Renal cortical epithelial cell (primary cell): ENCODE data around the gene BCAP31. TPM values are rescaled to one million over a fixed set of nuclear protein-coding genes. Genes with fewer than 3 reads are reported as not detected.

ENCODE experiments used
- DNase-seq: peaks from one replicate; pipeline ENCODE4 v3.0.0-alpha.2; 2011; ENCODE audit warnings: low read depth
- total RNA-seq: library from RNA; depleted of rRNA; stranded (reverse); fragments of >200 nt; gene quantifications from 2 replicates; pipeline ENCODE4 v1.2.3, GENCODE V29; 2014

Gene BCAP31
- total RNA-seq, 1 donor from 2014 or later, result 233 TPM

DNA sequence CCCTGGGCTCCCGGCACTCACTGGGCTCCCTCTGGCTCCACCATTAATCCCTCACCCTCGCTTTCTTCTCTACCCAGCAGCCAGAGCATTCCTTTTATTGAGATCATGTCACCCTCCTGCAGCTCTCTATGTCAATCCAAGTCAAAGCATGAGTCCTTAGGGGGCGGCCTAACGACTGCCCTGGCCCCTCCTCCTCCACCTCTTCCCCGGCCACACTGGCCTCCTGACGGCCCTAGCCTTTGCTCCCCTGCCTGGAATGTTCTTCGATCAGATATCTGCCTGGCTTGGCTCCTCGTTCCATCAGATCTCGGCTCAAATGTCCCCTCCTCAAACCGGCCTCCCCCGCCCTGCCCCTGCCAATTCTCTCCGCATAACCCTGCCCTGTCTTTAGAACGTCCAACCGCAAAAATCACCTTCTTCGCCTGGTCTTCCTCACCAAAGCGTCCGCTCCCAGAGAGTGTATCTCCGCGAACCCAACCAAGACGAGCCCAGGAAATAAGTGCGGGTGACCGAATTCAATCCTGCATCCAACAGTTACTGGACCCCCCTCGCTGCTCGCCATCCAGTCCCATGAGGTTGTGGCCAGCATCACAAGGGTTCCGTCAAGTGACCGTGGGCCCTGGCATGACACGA is 49.9 kb downstream of the BCAP31 start:
- no peak for DNase-seq

- no peak for DNase-seq
Observed at GRCh38 chrX:153673428-153674218, 50.6 kb downstream of the BCAP31 start, which contains the start of gene PNCK. Gene PNCK, minus strand, starts transcription at chrX:153673813. Its CDS starts 737 bp downstream, at chrX:153673076.

GRCh38 chrX:153672531-153673427 is 51.4 kb downstream of the BCAP31 start:
- no peak for DNase-seq

DNA sequence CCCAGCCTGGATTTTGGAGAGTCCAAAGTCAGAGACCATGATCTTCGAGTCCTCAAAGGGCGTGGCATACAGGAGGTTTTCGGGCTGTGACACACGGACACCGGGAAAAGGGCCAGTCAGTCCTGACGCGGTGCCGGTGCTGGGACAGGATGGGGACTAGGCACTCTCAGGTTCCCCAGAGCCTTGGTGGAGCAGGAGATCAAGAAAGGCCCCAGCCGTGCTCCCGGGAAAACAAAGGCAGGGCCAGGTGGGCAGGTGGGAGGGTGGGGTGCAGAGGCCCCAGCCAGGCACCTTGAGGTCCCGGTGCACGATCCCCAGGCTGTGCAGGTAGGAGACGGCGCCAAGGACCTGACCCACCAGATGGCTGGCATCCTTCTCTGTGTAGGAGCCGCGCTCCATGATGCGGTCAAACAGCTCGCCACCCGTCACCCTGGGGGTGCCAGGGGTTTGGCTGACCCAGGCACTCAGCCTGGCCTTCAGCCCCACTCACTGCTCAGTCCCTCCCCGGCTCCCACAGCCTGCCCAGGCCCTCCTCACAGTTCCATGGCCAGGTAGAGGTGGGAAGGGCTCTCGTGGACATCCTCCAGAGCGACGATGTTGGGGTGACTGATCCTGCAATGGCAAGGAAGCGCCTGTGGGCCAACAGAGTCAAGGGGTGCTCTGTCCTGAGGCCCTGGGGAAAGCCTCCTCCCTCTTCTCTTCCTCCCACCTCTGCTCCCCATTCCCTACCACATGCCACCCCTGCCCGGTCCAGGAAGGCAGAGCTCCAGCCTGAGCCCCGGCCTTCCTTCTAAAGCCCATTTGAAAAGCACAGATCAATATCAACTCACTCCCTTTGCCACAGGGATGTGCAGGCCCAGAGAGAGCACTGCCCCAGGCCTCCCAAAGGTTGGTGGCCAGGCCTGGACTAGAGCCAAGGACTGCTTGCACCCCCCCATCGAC is 52.3 kb downstream of the BCAP31 start:
- no peak for DNase-seq

GRCh38 chrX:153670748-153671588 is 53.2 kb downstream of the BCAP31 start:
- DNase-seq, result no peak

- no peak for DNase-seq
Observed at GRCh38 chrX:153669901-153670731, 54.1 kb downstream of the BCAP31 start.

DNA sequence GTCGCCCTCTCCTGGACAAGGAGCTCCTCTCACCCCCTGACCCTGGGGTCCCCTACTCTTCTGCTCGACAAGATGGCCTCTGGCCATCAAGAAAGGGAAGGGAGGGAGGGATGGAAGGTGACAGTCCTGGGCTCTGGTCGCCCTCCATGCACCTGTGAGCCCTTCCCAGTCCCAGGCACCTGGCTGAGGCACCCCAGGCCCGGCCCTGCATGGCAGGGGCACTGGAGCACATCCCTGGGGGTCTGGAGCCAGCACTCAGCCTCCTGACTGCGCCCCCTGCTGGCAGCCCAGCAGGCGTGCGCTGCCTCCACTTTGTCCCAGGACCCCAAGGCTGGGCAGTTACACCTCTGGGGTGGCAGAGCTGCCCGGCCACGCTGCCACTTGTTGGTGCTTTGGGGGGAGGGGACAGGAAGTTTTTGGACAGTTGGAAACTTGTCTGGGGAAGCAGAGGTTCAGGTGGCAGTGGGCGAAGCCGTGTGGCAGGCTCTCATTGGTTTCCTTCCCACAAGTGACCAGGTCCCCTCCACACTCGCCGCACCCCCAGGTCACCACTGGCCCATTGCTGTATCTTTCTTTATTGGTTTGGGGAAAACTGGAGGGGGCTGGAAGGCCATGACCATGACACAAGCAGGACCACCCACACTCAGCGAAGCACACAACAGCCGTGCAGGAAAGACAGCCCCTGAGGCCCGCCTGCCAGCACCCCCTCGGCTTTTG is 54.9 kb downstream of the BCAP31 start:
- DNase-seq, result no peak

GRCh38 chrX:153668423-153669173 is 55.6 kb downstream of the BCAP31 start:
- DNase-seq, result no peak

DNA sequence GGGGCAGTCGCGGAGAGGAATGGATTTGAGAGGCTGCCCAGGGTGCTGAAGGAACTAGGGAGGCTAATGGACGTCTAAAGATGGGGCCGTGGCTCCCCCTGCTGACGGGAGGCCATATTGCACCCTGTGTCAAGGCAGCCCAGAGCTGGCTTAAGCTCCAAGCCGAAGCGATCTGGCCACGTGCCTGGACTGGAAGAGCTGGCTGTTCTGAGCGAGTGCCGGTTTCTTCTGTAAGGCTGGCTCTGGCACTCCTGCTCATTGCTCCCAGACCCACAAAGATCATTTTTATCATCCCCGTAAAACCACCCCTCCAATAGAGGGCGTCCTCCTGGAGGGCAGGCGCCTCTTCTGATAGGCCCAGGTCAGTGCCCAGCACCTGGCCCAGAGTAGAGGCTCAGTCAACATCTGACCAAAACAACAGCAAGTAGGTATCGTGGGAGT is 56.2 kb downstream of the BCAP31 start:
- peak; percentile 47 for DNase-seq

- DNase-seq, result no peak
Observed at GRCh38 chrX:153667281-153667955, 56.8 kb downstream of the BCAP31 start.

- DNase-seq, result no peak
Observed at GRCh38 chrX:153665726-153666306, 58.4 kb downstream of the BCAP31 start.

- DNase-seq, result no peak
Observed at GRCh38 chrX:153662266-153662665, 61.9 kb downstream of the BCAP31 start.

GRCh38 chrX:153659268-153659667 is 64.9 kb downstream of the BCAP31 start:
- DNase-seq, result no peak

DNA sequence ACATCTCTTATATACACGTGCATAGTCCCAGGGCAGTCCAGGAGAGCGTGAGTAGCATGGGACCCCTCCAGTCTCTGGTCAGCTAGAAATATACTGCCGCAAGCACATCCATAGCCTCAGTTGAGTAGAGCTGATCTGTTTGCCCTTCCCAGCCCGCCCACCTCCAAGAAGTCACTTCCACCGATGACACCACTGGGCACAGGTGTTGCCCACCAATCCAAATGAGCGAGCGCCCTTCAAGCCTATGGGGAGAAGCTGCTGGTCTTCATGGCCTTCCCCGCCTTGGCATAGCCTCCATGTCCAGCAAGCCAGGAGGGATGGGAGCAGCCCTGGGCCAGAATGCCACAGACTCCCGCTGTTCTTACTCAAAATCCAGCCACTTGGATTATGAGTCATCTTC is 67.0 kb downstream of the BCAP31 start:
- DNase-seq, result no peak

DNA sequence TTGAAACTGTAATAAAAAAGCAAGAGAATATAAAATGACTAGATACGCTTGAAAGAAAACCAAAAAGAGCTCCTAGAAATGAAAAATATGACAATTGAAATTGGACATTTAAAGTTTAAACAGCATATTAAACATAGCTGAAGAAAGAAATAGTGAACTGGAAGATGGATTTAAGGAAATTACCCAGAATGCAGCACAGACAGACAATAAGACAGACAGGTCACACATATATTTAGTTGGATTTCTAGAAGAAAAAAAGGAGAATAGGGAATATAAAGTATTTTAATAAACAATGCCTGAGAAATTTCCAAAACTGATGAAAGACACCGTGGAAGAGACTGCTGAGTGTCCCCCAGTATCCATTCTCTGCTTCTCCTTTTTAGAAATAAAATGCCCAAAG is 70.6 kb downstream of the BCAP31 start:
- DNase-seq, result no peak

GRCh38 chrX:153651540-153652079 is 72.6 kb downstream of the BCAP31 start:
- DNase-seq, result no peak

DNA sequence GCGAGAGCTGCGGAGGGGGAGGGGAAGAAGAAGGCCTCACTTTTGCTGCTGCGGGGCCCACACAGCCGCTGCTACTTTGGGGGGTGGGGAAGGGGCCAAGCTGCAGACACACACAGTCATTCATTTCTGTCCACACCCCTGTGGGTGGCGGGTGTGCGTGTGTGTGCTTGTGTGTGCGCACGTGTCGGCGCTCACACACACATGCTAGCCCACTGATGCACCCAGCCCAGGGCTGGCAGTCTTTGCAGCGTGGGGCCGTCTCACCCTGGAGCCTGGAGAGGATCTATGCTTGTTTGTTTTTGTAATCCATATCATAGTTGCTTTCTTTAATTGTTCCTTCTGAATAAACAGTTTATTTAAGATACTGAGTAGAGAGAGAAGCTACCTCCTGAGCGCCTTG is 73.2 kb downstream of the BCAP31 start:
- no peak for DNase-seq
